CD4-positive, alpha-beta T cell treated with Interleukin-12 subunit alpha and Interleukin-12 subunit beta, for 1 hour (primary cell): ENCODE results near the gene SPHK2.

Experiments
- DNase-seq: peaks from one replicate; pipeline ENCODE4 v3.0.0-alpha.2; 2020

The SPHK2 gene

DNA sequence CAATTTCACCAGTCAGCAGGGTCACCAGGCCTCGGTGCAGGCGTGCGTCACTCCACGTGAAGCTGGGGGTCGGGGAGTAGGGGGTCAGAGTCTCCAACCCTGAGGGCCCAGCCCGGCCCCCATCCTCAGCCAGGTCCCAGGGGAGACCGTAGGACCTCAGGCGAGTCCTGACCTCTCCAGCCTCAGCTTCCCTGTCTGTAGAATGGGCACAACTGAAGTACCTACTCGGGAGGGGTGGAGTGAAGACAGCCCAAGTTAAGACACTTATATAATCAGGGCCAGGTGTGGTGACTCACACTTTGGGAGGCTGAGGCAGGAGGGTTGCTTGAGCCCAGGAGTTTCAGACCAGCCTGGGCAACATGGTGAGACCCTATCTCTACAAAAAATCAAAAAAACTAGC lies 15.5 kb upstream of the SPHK2 start:
- no peak for DNase-seq

DNA sequence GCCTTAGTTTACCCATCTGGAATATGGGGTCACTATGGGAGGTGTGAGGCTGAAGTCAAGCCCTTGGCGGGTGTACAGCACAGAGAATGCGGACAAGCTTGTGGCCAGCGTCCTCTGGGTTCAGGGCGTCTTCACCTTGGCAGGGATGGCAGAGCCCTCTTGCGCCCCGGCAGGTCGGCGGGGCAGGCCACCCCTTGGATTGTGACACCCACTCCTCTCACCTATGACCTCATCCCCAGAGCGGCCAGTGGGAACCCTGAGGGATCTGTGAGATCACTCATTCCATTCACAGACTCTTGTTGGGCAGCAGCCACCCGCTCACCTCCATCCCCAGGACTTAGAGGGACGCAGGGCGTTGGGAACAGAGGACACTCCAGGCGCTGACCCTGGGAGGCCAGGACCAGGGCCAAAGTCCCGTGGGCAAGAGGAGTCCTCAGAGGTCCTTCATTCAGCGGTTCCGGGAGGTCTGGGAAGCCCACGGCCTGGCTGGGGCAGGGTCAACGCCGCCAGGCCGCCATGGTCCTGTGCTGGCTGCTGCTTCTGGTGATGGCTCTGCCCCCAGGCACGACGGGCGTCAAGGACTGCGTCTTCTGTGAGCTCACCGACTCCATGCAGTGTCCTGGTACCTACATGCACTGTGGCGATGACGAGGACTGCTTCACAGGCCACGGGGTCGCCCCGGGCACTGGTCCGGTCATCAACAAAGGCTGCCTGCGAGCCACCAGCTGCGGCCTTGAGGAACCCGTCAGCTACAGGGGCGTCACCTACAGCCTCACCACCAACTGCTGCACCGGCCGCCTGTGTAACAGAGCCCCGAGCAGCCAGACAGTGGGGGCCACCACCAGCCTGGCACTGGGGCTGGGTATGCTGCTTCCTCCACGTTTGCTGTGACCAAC lies 12.6 kb upstream of the SPHK2 start, which contains the start of gene SPACA4:
TSS of gene SPACA4 (plus strand) at position 280 of the 896 bp plus-strand sequence. CDS start at position 517, 237 bp downstream.
- no peak for DNase-seq

GRCh38 chr19:48607359-48607755 lies 11.9 kb upstream of the SPHK2 start:
- DNase-seq, result no peak

GRCh38 chr19:48608798-48609263 lies 10.5 kb upstream of the SPHK2 start:
- DNase-seq, result peak; percentile 74

- no peak for DNase-seq
Observed at GRCh38 chr19:48609571-48610108, 9.7 kb upstream of the SPHK2 start.

DNA sequence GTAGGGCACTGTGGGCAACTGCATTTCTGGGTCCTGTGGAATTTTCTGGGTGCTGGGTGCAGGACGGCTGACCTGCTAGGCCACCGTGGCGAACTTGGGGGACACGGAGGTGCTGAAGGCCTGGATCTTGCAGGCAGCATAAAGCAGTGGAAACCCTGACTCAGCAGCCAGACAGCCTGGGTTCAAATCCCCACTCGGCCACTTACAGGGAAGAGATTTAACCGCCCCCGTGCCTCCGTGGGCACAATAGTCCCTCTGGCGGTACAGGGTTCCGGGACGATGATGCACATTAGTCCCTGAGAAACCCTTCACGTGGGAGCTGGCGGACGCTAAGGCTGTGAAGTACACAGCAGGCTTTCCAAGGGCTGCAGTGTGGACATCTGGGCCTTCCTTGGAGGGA lies 7.4 kb upstream of the SPHK2 start:
- DNase-seq, result no peak

DNA sequence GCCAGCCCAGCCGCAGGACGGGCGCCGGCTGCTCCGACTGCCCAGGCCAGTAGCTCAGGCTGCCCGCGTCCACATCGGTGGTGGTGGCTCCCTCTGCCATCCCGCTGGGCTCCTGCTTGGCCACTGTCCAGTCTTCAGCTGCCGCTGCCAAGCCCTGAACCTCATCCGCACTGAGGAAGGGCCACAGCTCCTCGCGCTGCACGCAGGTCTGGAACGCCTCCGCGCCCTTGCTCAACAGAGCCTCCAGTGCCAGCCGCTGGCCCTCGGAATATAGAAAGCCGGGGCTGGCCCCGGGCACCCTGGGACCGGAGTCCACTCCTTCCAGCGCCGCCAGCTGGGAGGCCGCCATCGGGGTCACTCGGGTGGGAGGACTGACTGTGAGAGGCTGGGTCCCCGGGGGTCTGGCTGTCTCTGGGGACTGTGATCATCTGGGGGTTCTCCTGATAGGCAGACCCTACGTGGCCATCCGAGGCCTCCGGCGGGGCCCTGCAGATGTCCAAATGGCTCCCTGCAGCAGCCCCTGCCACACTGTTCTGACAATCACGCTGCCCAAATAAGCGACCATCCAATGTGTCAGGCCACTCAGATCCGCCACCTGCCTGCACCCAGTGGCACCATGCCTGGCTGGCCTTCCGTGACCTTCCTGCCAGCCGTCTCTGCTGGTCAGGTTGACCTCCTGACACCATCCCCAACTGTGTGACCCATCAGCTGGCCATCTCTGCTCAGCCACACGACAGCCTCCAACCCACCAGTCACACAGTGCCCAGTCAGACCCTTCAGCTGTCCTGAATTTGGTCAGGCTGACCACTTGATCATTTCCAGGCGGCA lies 6.1 kb upstream of the SPHK2 start:
- no peak for DNase-seq

- DNase-seq, result no peak
Observed at GRCh38 chr19:48613852-48614435, 5.4 kb upstream of the SPHK2 start.

- no peak for DNase-seq
Observed at GRCh38 chr19:48614436-48615230, 4.7 kb upstream of the SPHK2 start, which contains the start of gene FAM83E. TSS of gene FAM83E (minus strand) at chr19:48615076. CDS start at chr19:48613372, 1,704 bp downstream.

DNA sequence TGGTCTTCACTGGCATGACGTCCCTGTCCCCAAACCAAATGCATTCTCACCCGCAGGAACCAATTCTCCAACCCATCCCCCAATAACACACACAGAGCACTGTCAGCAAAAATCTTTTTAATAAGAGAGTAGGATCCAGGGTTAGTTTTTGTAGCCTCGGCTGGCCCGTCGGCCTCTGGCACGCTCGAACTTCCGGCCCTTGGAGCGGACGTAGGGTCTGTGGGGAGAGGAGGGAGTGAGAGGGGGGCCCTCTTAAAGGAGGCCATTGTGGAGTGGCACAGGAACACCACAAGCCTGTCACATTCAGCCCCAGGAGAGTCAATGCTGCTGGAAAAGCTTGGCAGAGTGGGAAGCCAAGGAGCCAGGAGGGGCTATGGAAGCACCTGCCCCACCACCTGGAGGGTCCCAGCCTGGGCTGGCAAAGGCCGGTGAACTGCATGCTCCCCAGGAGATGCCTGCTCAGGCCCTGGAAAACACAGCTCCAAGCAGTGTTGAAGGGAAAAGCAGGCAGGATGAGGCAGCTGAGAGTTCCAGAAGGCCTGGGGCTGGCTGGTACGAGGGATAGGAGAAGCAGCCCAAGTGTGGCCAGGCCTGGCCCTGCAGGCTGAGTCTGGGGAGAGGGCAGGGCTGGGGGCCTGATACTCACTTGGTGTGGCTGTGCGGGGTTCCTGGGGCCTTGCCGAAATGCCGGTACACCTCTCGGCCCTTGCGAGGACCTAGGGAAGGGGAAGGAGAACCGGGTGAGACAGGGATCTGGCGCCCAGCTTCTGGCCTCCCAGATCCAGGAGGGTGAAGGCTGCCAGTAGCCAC lies 3.9 kb upstream of the SPHK2 start:
- no peak for DNase-seq

GRCh38 chr19:48616041-48616436 lies 3.3 kb upstream of the SPHK2 start:
- DNase-seq, result no peak

DNA sequence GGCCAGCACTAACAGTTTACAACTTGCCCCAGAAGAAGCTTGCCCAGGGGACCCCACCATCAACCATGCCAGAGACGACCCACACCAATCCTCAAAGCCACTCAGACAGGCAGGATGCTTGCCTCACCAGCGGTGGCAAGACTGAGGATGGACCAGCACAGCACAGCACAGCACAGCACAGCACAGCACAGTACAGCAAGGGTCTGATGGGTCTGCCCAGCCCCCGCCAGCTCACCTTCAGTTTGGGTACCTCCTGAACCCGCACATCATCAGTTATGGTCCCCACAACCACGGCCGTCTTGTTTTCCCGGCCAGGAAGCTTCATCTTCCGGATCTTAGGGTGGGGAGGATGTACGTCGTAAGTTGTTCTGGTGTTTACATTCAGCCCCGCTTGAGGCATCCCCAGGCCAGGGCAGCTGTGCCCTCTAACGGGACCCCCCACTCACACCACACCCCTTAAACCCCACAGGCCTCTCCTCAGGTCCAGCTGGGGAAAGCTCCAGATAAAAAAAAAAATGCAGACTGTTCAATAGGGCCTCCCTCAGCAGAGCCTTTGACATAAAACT lies 2.7 kb upstream of the SPHK2 start:
- no peak for DNase-seq

DNA sequence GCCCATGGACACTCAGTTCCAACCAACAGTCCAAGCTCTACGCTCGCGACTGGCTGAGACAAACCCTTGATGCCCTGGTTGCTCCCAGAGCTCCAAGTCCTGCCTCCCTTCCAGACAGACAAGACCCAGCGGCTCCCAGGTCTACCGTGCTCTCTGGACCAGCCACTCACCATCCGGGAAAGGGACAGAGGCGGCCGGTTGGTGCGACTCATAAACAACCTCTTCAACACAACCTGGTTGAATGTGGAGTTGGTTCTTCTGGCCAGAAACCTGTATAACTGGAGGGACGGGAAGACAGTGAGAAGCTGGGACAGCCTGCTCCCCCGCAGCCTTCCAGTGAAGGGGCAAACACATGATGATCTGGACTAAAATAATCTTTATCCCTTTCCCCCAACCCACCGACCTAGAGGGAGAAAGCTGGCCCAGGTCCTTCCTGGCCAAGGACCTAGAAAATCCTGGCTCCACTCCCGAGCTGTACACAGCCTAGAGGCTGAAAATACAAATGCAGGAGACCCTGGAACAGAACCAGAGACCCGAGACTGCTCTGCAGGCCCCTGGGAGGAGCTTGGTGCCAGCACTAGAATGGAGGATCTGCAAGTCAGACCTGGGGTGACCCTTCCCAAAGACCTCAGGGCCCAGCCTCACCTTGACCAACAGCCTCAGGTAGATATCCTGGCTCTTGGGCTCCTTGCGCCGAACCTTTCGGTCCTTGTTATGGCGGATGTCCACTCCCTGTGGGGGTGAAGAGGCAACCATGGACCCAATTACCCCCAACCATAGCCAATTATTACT lies 2.0 kb upstream of the SPHK2 start:
- DNase-seq, result no peak

GRCh38 chr19:48618278-48618915 lies 909 bp upstream of the SPHK2 start:
- DNase-seq, result no peak

DNA sequence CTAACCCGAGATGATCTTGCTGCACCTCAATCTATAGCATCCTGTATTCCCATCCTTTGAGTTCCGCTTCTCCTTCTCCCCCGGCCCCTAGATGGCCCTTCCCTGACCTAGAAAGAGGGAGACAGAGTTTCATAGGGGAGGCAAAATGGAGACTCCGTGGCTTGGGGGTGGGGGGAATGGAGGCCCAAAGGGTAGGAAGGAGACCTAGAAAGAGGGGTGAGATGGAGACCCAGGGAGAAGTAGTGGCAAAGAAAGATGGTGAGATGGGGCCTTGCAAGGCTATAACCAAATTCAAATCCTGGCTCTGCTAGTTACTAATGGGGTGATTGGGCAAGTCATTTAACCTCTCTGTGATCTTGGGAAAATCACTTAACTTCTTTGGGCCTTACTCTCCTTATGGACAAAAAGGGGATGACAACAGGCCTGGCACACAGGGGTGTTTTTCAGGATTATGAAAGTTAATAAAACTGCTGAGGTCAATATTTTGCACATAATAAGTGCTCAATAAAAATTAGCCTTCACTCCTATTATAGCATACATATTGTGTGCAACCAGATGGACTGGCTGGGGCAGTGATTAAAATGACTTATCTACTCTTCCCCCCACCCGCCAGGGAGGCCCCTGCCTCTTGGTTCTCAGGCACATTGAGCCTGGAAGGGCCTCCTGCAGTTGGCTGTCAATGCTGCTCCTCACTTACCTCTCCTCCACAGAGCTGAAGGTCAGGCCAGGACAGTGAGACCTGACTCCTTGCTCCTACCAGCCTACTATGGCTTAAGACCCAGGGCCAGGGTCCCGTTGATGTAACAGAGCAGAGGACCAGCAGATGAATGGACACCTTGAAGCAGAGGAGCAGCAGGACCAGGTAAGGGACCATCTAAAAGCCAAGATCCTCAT lies 633 bp downstream of the SPHK2 start:
- no peak for DNase-seq

GRCh38 chr19:48623556-48624066 lies 4.3 kb downstream of the SPHK2 start:
- DNase-seq, result no peak

GRCh38 chr19:48624067-48624594 lies 4.8 kb downstream of the SPHK2 start:
- peak; percentile 98 for DNase-seq
